SK-N-SH treated with all-trans-retinoic acid at 6 μM for 48 hours (cell line): Measurements from ENCODE around the gene ARHGDIB.
A peak's percentile ranks its signal among the peaks of the same experiment; 100 is the strongest.

Experiments
- ATAC-seq: fragments of 200-7000 bp; cut with Tn5 transposase; 3 replicates; pipeline ENCODE4 v1.9.1; 2020; ENCODE audit warnings: mild to moderate bottlenecking, moderate library complexity
- ARNTL ChIP-seq: fragments of 450-650 bp; formaldehyde crosslinking; IDR thresholded peaks from 2 replicates; pipeline ENCODE4 v1.5.0; 2020; ENCODE audit warnings: low read depth, mild to moderate bottlenecking, moderate library complexity, borderline replicate concordance
- BACH2 ChIP-seq: fragments of 250-450 bp; sonication (Bioruptor Pico); IDR thresholded peaks from 2 replicates; pipeline ENCODE4 v1.9.0; 2021; ENCODE audit warnings: mild to moderate bottlenecking, borderline replicate concordance
- CSDC2 ChIP-seq: fragments of 250-450 bp; sonication (Bioruptor Pico); IDR thresholded peaks from 2 replicates; pipeline ENCODE4 v1.5.0; 2020; ENCODE audit warnings: mild to moderate bottlenecking, moderate library complexity
- ESRRG ChIP-seq: fragments of 250-450 bp; sonication (Bioruptor Pico); IDR thresholded peaks from 2 replicates; pipeline ENCODE4 v1.6.1; 2021; ENCODE audit warnings: mild to moderate bottlenecking
- OSR1 ChIP-seq: fragments of 250-450 bp; sonication (Bioruptor Pico); IDR thresholded peaks from 2 replicates; pipeline ENCODE4 v1.8.0; 2022; ENCODE audit warnings: moderate library complexity, mild to moderate bottlenecking, inconsistent platforms
- PPARA ChIP-seq: fragments of 250-450 bp; sonication (Bioruptor Pico); IDR thresholded peaks from 2 replicates; pipeline ENCODE4 v1.5.0; 2020; ENCODE audit warnings: mild to moderate bottlenecking, borderline replicate concordance
- RARB ChIP-seq: fragments of 250-450 bp; sonication (Bioruptor Pico); IDR thresholded peaks from 2 replicates; pipeline ENCODE4 v1.8.0; 2021; ENCODE audit warnings: mild to moderate bottlenecking, moderate library complexity
- SNAI2 ChIP-seq: fragments of 250-450 bp; sonication (Bioruptor Pico); IDR thresholded peaks from 2 replicates; pipeline ENCODE4 v1.5.0; 2020; ENCODE audit warnings: mild to moderate bottlenecking, moderate library complexity
- TCF4 ChIP-seq: fragments of 250-450 bp; sonication (Bioruptor Pico); IDR thresholded peaks from 2 replicates; pipeline ENCODE4 v1.8.0; 2021; ENCODE audit warnings: mild to moderate bottlenecking, moderate library complexity, borderline replicate concordance
- TOX ChIP-seq: fragments of 250-450 bp; sonication (Bioruptor Pico); IDR thresholded peaks from 2 replicates; pipeline ENCODE4 v1.8.0; 2021; ENCODE audit warnings: mild to moderate bottlenecking, moderate library complexity, borderline replicate concordance
- TSHZ2 ChIP-seq: fragments of 250-450 bp; sonication (Bioruptor Pico); IDR thresholded peaks from 2 replicates; pipeline ENCODE4 v1.5.0; 2020; ENCODE audit warnings: mild to moderate bottlenecking, moderate library complexity
- ZC3H10 ChIP-seq: fragments of 250-450 bp; sonication (Bioruptor Pico); IDR thresholded peaks from 2 replicates; pipeline ENCODE4 v1.5.1; 2021; ENCODE audit warnings: mild to moderate bottlenecking, moderate library complexity
- ZFP3 ChIP-seq: fragments of 250-450 bp; sonication (Bioruptor Pico); IDR thresholded peaks from 2 replicates; pipeline ENCODE4 v1.5.0; 2020; ENCODE audit warnings: mild to moderate bottlenecking, moderate library complexity
- ZFP30 ChIP-seq: fragments of 450-650 bp; formaldehyde crosslinking; IDR thresholded peaks from 2 replicates; pipeline ENCODE4 v1.5.0; 2022; ENCODE audit warnings: mild to moderate bottlenecking, moderate library complexity
- ZNF565 ChIP-seq: fragments of 450-650 bp; formaldehyde crosslinking; conservative IDR thresholded peaks from 2 replicates; pipeline ENCODE4 v1.5.0; 2020; ENCODE audit warnings: low read depth, mild to moderate bottlenecking, moderate library complexity
- ZNF70 ChIP-seq: fragments of 450-650 bp; formaldehyde crosslinking; IDR thresholded peaks from 2 replicates; pipeline ENCODE4 v1.5.0; 2020; ENCODE audit warnings: mild to moderate bottlenecking, moderate library complexity
- TF ChIP-seq, protein P1 (sequence below): fragments of 250-450 bp; sonication (Bioruptor Pico); IDR thresholded peaks from 2 replicates; pipeline ENCODE4 v1.8.0; 2020; ENCODE audit warnings: mild to moderate bottlenecking, moderate library complexity, borderline replicate concordance
- TF ChIP-seq, protein P2 (sequence below): fragments of 250-450 bp; sonication (Bioruptor Pico); IDR thresholded peaks from 2 replicates; pipeline ENCODE4 v1.5.1; 2021; ENCODE audit warnings: mild to moderate bottlenecking, moderate library complexity
- TF ChIP-seq, protein P3 (sequence below): fragments of 250-450 bp; sonication (Bioruptor Pico); IDR thresholded peaks from 2 replicates; pipeline ENCODE4 v1.5.1; 2020; ENCODE audit warnings: low read depth, mild to moderate bottlenecking, moderate library complexity

The ARHGDIB gene

DNA sequence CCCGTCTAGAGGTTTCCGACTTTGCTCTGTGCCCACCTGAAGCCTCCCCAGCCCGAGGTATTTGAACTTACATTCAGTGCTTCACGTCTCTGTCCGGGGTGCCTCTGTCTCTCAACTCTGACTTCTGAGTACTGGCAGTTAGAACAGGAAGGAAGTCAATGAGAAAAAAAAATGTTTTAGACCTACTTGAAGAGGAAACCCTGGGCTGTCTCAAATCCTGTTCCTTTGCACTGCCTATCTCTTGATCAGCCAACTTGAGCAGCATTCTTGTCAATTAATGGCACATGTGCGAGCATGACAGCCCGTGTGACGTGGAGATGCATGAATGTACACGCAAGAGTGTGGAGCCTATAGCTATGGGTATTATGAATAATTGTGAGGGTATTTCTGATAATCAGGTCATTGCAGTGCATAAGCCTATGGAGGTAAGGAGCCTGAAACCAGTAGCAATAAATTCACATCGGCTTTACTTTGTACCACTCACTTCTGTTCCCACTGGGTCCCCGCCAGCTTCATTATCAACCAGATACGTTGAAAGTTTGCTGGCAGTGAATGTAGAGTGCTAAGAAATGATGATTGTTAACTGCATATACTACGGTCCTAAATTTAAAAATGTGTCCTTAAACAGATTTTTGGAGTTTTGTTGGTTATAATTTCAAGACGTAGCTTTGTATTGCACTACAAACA, at the start of gene ARHGDIB:
Gene ARHGDIB, minus strand, starts transcription at position 136 of the 687 bp plus-strand sequence. CDS start 10,889 bp downstream, outside the sequence.
- TF ChIP-seq TSHZ2 (no peak), ESRRG (no peak), ZFP30 (CRISPR knock-in tag) (no peak)
- TF ChIP-seq, protein P1, sequence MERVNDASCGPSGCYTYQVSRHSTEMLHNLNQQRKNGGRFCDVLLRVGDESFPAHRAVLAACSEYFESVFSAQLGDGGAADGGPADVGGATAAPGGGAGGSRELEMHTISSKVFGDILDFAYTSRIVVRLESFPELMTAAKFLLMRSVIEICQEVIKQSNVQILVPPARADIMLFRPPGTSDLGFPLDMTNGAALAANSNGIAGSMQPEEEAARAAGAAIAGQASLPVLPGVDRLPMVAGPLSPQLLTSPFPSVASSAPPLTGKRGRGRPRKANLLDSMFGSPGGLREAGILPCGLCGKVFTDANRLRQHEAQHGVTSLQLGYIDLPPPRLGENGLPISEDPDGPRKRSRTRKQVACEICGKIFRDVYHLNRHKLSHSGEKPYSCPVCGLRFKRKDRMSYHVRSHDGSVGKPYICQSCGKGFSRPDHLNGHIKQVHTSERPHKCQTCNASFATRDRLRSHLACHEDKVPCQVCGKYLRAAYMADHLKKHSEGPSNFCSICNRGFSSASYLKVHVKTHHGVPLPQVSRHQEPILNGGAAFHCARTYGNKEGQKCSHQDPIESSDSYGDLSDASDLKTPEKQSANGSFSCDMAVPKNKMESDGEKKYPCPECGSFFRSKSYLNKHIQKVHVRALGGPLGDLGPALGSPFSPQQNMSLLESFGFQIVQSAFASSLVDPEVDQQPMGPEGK (CRISPR knock-in tag) = no peak
- TF ChIP-seq, protein P2, sequence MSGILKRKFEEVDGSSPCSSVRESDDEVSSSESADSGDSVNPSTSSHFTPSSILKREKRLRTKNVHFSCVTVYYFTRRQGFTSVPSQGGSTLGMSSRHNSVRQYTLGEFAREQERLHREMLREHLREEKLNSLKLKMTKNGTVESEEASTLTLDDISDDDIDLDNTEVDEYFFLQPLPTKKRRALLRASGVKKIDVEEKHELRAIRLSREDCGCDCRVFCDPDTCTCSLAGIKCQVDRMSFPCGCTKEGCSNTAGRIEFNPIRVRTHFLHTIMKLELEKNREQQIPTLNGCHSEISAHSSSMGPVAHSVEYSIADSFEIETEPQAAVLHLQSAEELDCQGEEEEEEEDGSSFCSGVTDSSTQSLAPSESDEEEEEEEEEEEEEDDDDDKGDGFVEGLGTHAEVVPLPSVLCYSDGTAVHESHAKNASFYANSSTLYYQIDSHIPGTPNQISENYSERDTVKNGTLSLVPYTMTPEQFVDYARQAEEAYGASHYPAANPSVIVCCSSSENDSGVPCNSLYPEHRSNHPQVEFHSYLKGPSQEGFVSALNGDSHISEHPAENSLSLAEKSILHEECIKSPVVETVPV (CRISPR knock-in tag) = no peak
- ATAC-seq = peak; percentile 66

GRCh38 chr12:15011162-15011561, 49.8 kb upstream of the ARHGDIB start:
- ATAC-seq = peak; percentile 76
- TF ChIP-seq OSR1 (CRISPR knock-in tag) (no peak), ZFP3 (no peak), ESRRG (no peak), CSDC2 (CRISPR knock-in tag) (no peak), ZNF70 (no peak), PPARA (no peak), TSHZ2 (no peak), ARNTL (no peak), TOX (no peak), ZNF565 (CRISPR knock-in tag) (no peak), ZC3H10 (CRISPR knock-in tag) (no peak), SNAI2 (CRISPR knock-in tag) (no peak), TCF4 (no peak), RARB (no peak), BACH2 (CRISPR knock-in tag) (no peak)
- TF ChIP-seq, protein P2 (CRISPR knock-in tag) = no peak
- TF ChIP-seq, protein P1 (CRISPR knock-in tag) = no peak
- TF ChIP-seq, protein P3, sequence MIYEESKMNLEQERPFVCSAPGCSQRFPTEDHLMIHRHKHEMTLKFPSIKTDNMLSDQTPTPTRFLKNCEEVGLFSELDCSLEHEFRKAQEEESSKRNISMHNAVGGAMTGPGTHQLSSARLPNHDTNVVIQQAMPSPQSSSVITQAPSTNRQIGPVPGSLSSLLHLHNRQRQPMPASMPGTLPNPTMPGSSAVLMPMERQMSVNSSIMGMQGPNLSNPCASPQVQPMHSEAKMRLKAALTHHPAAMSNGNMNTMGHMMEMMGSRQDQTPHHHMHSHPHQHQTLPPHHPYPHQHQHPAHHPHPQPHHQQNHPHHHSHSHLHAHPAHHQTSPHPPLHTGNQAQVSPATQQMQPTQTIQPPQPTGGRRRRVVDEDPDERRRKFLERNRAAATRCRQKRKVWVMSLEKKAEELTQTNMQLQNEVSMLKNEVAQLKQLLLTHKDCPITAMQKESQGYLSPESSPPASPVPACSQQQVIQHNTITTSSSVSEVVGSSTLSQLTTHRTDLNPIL (CRISPR knock-in tag) = no peak
